Kidney epithelial cell (primary cell): Measurements from ENCODE around the gene GNS. TPM values are rescaled to one million over a fixed set of nuclear protein-coding genes. Genes with fewer than 3 reads are reported as not detected.

Experiments
- DNase-seq: peaks from one replicate; pipeline ENCODE4 v3.0.0-alpha.2; 2010; ENCODE audit warnings: low read depth
- H3K27me3 ChIP-seq: 2 replicates; pipeline ENCODE4 v1.6.0; 2011; ENCODE audit warnings: low read length; ENCODE audit not compliant: control insufficient read depth, insufficient read depth
- H3K36me3 ChIP-seq: 2 replicates; pipeline ENCODE4 v1.5.1; 2011; ENCODE audit warnings: low read length; ENCODE audit not compliant: control insufficient read depth, insufficient read depth
- H3K4me3 ChIP-seq: 2 replicates; pipeline ENCODE4 v1.5.1; 2011; ENCODE audit warnings: low read depth, mild to moderate bottlenecking, control low read depth, low read length
- total RNA-seq: library from RNA; depleted of rRNA; stranded (reverse); fragments of >200 nt; gene quantifications from 2 replicates; pipeline ENCODE4 v1.2.3, GENCODE V29; 2015
- TF ChIP-seq, protein P1 (sequence below): IDR thresholded peaks from 2 replicates; pipeline ENCODE4 v1.5.1; 2011; ENCODE audit warnings: mild to moderate bottlenecking, moderate library complexity, low read length, control low read depth, inconsistent platforms; ENCODE audit not compliant: insufficient read depth, poor library complexity, severe bottlenecking

The GNS gene
- total RNA-seq, 1 donor from 2014 or later: 120 TPM

DNA sequence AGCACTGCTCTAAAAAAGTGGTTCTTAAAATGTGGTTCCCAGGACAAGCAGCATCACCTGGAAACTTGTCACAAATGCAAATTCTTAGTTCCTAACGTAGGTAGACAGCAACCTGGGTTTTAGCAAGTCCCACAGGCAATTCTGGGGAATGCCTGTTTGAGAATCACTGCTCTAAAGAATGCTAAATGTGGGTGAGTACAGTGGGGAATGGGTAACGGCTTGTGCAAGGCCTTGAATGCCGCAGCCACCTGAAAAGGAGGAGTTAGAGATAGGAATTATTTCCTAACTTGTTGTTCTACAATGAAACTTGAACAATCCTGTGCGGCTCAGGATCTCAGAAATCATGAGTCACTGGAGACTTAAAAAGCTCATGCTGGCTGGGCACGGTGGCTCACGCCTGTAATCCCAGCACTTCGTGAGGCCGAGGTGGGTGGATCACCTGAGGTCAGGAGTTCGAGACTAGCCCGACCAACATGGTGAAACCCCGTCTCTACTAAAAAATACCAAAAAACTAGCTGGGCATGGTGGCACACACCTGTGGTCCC is 34.9 kb downstream of the GNS start:
- H3K27me3 ChIP-seq: no peaks in the 10 kb centered on the region
- TF ChIP-seq, protein P1, sequence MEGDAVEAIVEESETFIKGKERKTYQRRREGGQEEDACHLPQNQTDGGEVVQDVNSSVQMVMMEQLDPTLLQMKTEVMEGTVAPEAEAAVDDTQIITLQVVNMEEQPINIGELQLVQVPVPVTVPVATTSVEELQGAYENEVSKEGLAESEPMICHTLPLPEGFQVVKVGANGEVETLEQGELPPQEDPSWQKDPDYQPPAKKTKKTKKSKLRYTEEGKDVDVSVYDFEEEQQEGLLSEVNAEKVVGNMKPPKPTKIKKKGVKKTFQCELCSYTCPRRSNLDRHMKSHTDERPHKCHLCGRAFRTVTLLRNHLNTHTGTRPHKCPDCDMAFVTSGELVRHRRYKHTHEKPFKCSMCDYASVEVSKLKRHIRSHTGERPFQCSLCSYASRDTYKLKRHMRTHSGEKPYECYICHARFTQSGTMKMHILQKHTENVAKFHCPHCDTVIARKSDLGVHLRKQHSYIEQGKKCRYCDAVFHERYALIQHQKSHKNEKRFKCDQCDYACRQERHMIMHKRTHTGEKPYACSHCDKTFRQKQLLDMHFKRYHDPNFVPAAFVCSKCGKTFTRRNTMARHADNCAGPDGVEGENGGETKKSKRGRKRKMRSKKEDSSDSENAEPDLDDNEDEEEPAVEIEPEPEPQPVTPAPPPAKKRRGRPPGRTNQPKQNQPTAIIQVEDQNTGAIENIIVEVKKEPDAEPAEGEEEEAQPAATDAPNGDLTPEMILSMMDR: no peak
- no peak overlapping the region for H3K4me3 ChIP-seq
- H3K36me3 ChIP-seq: peaks cover 1% of the 10 kb centered on the region
- DNase-seq: no peak

DNA sequence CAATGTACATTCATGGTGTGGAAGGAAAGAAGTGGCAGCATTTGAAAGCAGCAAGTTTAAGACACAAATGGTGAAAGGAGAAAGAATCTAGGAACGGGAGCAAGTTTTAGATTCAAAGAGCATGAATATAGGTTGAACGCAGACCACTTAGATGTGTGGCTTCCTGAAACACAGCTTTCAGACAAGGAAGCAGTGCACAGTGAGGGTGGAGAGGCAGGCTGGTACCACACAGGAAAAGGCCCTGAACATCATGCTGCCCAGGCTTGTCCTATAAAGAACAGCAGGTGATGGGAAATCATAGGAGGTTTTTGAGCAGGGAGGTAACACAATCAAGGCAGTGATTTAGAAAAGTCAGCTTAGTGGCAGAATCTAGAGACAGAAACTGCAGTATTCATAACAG is 35.6 kb downstream of the GNS start:
- Histone ChIP-seq H3K4me3 (no peak overlapping the region), H3K36me3 (peaks cover 1% of the 10 kb centered on the region), H3K27me3 (no peaks in the 10 kb centered on the region)
- TF ChIP-seq, protein P1: no peak
- no peak for DNase-seq

DNA sequence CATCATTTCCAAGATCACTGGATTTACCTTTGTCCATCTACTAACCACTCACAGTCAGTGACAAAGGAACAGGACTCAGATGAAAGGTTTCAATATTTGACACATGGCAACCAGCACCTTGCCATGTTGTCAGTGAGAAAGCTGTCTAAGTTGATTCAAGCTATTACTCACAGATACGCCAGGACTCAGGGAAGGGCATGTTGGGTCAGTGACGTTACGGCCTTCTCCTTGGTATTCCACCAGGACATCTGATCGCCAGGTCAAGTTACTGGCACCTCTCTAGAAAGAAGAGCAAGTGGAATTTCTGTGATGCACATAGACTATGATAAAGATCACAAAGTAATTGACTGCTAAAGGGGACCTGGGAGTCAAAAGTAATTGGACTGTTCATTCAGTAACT is 36.4 kb downstream of the GNS start:
- DNase-seq: no peak
- TF ChIP-seq, protein P1: no peak
- Histone ChIP-seq H3K36me3 (peaks cover 1% of the 10 kb centered on the region), H3K27me3 (no peaks in the 10 kb centered on the region), H3K4me3 (no peak overlapping the region)

DNA sequence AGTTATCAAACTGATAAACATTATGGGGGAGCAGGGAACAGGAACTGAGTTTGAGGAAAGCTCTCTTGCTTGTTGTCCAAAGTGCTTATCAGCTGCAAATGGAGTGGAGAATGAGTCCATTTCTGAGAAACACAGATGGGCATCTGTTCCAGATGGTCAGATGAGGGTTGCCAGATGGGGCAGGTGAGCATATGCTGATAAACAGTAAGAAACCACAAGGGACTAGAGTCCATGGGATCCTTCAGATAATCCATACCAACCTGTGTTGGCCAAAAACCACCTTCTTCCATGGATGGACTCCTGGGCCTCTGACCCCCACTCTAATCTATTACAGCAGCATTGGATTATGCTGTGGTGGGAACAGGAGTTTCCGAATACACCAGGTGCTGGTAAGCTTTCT is 38.3 kb downstream of the GNS start:
- TF ChIP-seq, protein P1: no peak
- DNase-seq: no peak
- Histone ChIP-seq H3K27me3 (no peaks in the 10 kb centered on the region), H3K36me3 (peaks cover 1% of the 10 kb centered on the region), H3K4me3 (no peak overlapping the region)

DNA sequence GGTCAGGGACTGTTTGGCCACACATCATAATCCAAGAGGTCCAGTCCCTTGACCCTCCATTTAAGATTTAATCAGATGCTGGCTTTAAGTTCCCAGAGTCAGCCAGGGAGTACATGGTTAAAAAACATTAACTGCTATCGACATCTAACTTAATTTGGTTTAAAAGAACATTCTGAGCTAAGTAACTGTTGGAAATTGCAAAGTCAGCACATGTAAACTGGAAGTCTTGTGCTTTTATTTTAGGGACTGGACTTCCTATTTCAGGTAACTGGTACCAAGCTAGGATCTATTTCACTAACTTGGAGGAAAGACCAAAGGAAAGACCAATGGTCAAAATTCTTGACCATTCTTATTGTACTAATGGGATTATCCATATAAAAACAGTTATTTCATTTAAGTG is 40.6 kb downstream of the GNS start:
- TF ChIP-seq, protein P1: no peak
- DNase-seq: no peak
- Histone ChIP-seq H3K36me3 (peaks cover 1% of the 10 kb centered on the region), H3K27me3 (no peaks in the 10 kb centered on the region), H3K4me3 (no peak overlapping the region)

DNA sequence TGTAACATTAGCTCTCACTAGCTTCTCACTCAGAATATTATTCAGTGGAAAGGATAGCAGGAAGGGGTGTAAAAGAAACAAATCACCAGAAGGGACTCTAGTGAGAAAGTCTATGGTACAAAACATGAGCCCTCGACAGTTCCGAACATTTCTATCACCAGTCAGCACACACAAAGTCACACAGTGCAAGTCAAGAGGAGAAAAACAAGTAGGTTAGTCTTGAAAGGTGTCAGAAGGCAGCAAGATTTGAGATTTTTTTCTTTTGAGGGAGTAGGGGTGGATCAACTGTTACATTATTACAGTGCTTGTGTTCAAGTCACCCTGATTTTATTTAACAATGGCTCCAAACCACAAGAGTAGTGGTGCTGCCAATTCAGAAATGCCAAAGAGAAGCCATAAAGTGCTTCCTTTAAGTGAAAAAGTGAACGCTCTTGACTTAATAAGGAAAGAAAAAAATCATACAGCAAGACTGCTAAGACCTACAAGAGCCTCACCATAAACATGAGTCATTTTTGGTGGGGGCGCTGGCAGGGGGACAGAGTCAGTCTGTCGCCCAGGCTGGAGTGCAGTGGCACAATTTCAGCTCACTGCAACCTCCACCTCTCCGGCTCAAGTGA is 42.3 kb downstream of the GNS start:
- peaks cover 1% of the 10 kb centered on the region for H3K36me3 ChIP-seq

More for the DNA sequence above, 42.3 kb downstream of the GNS start:
- TF ChIP-seq, protein P1: no peak
- DNase-seq: no peak
- Histone ChIP-seq H3K4me3 (no peak overlapping the region), H3K27me3 (no peaks in the 10 kb centered on the region)
